DMS153 (cell line): ENCODE results near the gene INAFM2.

Experiments
- DNase-seq: peaks from one replicate; lab custom pipeline; 2025; lab: John Stamatoyannopoulos, UW

The INAFM2 gene

GRCh38 chr15:40306908-40307307 lies 16.6 kb upstream of the INAFM2 start:
- no peak for DNase-seq

DNA sequence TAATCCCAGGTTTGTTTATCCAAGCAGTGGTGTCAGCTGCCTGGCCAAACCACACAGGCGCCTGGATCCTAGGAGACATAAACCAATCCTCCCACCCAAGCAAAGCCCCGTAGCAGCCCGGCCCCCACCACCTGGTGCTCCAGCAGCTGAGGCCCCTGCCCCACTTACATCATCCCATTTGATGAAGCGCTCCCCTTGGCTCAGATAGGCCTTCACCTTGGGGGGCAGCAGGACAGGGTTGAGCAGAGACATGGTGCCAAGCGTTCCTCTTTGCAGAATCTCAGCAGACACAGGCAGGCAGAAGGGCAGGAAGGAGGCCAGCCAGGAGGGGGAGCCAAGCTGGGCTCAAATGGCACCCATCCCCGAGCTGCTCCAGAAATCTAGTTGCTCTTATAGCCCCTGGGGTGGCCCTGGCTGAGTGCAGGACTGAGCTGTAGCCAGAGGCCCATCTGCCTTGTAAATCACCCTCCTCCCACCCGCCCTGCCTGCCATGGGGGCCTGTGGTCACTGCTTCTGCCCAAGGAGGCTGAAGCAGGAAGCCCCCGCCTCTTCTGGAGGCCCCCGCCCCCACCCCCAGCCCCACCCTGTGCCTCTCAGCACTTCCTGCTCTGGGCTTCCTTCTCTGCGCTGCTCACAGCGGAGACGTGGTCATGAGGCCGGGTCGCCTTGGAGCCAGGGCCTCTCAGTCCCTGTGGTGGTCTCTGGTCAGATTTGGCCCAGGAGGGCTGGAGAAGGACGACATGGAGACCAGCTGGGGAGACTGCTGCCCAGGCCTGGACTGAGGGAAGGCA lies 15.9 kb upstream of the INAFM2 start, which contains the start of gene PLCB2:
Gene PLCB2, minus strand, starts transcription at position 515 of the 791 bp plus-strand sequence. Its CDS starts 263 bp downstream, at position 252.
- DNase-seq, result no peak

- no peak for DNase-seq
Observed at GRCh38 chr15:40309344-40309862, 14.1 kb upstream of the INAFM2 start.

DNA sequence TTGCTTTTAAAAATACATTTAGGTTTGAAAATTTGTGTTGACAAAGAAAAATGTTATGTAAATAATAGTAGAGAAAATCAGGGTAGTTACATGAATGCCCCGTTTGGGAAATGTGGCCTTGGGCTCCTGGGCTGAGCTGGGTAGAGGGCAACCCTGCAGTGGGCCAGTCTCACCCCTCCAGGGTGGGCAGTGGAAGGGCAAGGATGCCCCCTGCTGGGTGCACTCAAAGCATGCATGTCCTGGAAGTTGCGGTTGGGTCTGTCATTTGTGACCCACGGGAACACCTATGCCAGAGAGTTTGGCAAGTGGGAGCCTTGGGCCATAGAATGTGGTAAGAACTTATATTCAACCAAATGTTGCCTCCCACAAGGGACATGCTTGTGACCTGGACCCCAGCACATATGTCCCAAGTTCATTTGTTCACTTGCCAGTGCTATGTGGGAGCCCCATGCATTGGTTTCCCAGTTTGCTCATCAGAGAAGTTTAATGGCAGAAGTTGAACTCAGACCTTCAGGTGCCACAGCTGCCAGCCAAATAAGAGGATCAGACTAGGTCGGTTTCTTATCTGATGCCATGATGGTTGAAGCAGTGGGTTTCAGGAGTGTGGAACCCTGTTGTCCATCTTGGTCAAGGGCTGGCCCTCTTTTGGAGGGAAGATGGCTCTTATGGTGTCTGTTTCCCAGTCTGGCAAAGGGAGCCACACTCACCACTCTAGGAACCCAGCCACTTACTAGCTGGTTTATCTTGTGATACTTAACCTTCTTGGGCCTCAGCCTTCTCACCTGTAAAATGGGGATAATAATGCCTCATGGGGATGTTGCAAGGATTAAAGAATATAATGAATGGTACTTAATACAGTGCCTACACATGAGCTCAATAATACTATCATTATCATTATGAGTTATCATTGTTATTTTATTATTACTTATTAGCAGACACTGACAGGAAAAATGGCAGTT lies 13.2 kb upstream of the INAFM2 start:
- DNase-seq, result peak; percentile 14

GRCh38 chr15:40310993-40311392 lies 12.5 kb upstream of the INAFM2 start:
- no peak for DNase-seq

- no peak for DNase-seq
Observed at GRCh38 chr15:40312370-40313158, 10.9 kb upstream of the INAFM2 start.

GRCh38 chr15:40313531-40314398 lies 9.7 kb upstream of the INAFM2 start:
- peak; percentile 50 for DNase-seq

- DNase-seq, result no peak
Observed at GRCh38 chr15:40314723-40315276, 8.7 kb upstream of the INAFM2 start.

DNA sequence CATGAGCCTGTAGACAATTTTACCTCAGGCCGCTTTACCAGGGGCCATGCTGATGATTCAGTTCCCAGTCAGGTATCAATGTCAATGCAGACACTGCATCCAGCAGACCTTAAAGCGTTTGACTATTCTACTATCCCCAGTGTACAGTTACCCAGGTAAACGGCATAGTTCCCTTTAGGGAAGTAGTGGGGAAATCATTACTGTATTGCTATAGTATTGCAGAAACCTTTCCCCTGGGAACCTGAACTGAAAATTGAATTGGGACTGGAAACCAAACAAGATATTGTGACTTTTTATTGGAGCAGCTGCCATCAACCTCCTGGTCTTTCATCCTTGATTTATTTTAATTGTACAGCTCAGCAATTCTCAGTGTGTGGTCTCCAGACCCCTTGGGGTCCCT lies 6.6 kb upstream of the INAFM2 start:
- DNase-seq, result no peak

GRCh38 chr15:40317580-40317979 lies 5.9 kb upstream of the INAFM2 start:
- DNase-seq, result no peak

- DNase-seq, result no peak
Observed at GRCh38 chr15:40320409-40320808, 3.1 kb upstream of the INAFM2 start.

DNA sequence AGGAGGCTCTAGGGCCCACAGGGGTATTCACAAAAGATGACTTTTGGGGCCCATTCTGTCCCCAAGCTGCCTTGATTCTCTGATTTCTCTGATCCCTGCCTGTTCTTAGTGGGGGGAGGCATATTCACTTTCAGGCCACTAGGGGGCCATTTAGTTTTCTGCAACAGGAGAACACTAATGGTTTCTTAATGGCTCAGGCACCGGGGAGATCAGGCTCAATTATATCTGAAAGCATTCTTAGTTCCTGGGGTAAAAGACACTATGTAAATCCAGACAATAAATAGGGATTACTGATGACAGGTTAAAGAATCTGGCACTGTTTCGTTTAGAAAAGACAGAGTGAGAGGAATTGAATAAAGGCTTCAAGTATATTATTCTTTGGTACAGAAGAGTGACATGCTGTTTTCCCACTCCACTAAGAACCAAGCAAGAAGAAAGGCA lies 2.5 kb upstream of the INAFM2 start:
- DNase-seq, result no peak

- DNase-seq, result no peak
Observed at GRCh38 chr15:40322531-40323238, 807 bp upstream of the INAFM2 start.

- DNase-seq, result no peak
Observed at GRCh38 chr15:40323953-40324937, 753 bp downstream of the INAFM2 start.

DNA sequence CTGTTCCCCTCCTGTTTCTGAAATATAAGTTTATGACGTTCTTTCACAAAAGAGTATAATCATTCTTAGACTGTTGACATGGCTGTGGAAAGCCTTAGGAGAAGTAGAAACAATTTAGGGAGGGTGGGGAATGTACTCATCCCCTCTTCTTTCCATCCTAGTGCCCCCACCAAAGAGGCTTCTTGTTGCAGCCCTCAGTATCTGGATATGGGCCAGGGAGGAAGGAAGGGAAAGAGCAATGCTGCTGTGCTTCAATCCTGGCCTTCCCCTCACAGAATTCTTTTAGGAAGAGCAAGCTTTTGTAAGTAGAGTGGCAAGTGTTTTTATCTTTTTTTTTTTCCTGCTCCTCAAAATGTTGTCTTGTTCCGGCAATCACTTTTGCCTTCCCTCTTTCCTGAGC lies 1.7 kb downstream of the INAFM2 start:
- no peak for DNase-seq

DNA sequence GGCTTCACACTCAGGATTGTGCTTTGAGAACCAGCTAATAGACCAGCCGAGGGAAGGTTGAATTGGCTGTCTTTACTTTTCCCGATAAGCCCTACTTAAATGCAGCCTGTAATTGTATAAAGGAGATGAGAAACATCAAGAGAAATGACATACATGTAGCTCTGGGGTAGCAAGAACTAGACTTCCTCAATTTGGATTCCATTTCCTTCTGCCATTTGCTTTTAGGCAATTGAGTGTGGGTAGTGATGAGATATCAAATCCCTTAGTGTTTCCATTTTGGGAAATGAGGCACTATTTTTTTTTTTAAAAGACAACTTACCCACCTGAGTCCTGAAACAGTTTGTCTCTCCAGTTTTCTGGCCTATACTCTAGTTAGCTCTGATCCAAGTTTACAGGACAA lies 2.2 kb downstream of the INAFM2 start:
- no peak for DNase-seq

DNA sequence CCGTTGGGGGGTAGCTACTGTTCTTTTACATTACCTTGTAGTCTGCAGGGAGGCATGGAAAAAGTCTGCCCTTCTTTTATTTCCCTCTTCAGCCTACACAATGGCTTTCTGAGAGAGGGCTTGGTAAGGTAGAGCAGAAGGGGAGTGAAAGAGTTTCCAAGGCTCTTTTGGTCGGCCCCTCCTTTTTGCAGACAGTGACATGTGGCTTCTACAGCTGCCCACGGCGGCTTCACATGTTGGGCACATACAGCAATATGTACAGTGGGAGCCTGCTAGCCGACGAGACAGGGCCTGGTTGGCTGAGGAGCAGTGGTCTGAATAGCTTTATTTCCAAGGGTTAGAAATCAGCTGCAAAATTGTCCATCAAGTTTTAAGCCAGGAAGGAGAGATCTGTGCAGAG lies 4.0 kb downstream of the INAFM2 start:
- DNase-seq, result no peak

DNA sequence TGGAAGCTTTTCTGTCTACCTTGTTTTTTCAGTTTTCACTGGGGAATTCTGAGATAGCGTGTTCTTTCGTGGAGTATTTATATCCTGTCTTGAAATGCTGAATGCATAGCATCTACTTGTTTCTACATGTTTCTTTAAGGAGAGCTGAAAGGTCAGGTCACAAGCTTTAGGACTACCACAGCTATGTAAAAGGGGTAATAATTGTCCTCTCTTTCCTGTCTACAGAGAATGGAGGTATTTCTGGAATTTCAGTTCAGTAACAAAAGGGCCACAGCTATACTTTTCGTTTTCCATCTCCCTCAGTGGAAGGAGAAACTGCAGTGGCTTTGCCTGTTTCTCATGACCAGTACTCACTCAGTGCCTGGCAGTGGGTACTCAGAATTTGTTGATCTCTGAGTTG lies 4.7 kb downstream of the INAFM2 start:
- DNase-seq, result no peak

GRCh38 chr15:40328751-40329150 lies 5.3 kb downstream of the INAFM2 start:
- DNase-seq, result no peak
